ENCODE measurements around the gene CPTP.
A peak's percentile ranks its signal among the peaks of the same experiment; 100 is the strongest.

Gene CPTP

DNA sequence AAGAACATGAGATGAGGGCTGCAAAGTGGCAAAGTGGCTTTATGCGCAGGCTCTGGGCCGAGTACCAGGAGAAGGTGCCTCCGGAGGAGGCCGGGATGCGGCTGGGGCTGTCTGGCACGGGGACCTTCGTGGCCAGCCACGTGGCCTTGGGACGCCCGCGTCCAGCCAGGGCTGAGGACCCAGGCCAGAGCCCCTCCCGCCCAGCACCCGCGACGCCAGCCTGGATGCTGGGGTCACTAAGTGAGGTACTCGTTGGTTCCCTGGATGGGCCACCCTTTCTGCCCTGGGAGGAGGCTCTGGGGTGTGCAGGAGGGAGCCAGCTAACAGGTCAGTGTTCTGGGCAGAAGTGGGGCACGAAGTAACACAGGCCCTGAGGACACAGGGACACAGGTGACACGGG is 31.8 kb upstream of the CPTP start:
- DNase-seq: no peak

DNA sequence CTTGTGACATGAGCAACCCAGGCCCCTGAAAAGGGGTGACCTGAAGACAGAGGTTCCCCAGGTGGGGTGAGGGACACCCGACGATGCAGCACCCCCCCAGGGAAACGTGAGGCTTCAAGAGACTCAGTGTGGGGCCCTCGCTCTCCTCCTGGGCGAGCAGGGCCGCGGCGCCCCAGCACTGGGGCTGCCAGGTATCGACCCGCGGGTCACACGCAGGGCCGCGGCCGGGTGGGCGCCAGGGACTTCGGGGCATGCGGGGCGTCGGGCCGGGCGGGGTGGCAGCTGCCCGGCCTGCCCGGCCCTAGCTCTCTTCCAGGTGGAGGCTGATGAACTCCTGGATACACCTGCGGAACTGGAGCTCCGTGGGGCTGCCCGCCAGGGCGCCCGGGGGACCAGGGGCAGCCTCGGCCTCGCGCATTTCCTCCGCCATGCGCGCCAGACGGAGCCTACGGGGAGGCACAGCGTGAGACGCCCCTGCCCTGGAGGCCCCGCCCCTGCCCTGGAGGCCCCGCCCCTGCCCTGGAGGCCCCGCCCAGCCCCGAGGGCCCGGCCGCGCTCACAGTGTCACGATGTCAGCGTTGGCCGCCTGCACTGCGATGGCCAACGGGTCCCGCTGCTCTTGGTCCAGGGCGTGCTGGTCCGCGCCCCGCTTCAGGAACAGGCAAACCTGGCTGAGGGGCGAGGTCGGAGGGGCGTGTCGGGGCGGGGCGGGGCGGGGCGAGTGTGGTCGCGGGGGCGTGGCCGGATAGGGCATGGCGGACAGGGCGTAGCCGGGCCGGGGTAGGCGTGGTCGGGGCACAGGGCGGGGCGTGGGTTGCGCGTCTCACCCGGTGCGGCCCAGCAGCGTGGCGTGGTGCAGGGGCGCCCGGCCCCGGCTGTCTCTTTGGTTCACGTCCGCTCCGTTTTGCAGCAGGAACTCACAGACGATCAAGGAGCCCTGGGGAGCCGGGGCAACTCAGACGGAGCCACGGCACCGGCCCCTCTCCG is 31.0 kb upstream of the CPTP start:
- no peak for DNase-seq

DNA sequence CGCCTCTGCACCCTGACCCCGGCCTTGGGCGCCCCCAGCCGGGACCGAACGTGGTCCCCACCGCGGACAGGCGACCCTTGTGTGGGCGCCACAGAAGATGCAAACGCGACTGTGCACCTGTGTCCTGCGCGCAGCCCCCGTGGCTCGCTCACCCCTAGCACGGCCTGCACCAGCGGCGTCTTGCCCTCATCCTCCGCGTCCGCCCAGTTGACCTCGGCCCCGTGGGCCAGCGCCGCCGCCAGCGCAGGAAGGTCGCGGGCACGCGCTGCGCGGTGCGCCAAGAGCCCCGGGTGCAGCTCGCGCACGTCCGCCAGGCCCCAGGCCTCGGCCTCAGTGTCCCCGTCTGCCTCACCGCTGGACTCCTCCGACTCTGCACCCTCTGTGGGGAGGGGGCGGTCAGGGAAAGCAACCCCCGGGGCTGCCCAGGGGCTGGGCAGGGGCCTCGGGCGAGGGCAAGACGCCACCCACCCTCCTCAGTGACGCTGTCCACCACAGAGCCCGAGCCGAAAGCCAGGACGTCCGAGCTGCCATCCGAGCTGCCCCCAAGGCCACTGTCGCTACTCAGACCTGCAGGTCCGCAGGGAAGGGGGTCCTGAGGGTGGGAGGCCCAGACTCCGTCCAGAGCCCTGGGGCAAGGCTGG is 30.2 kb upstream of the CPTP start:
- DNase-seq: no peak

DNA sequence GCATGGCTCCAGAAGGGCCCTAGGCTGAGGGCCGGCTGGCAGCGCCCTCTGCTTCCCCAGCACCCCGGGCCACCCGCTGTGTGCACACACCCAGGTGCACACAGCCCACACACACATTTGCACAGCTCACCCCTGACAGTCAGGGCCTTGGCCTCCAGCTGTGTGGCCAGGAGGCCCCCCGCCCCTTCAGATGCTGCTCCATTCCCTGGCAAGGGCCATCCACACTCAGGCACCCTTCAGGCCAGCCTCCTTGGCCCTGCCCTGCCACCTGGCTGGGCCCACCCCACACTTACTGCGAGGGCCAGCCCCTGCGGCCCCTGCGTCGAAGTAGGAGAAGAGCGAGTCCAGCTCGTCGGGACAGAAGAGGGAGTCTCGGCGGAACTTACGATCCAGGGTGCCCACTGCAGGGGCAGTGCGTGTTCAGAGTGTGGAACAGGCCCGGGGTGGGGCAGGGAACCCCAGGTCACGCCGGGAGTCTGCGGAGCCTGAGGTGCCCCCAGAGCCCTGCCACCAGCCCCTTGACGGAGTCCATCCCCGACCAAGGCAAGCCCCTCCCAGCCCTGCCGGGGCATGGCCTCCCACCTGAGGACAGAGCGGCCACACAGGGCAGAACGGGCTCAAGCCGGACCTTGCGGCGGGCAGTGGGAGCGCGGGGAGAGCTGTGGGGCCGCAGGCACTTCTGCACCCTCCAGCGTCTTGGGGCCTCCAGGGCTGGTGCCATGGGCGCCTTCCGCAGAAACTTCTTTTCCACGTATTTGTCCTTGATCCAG is 29.3 kb upstream of the CPTP start:
- DNase-seq: no peak

DNA sequence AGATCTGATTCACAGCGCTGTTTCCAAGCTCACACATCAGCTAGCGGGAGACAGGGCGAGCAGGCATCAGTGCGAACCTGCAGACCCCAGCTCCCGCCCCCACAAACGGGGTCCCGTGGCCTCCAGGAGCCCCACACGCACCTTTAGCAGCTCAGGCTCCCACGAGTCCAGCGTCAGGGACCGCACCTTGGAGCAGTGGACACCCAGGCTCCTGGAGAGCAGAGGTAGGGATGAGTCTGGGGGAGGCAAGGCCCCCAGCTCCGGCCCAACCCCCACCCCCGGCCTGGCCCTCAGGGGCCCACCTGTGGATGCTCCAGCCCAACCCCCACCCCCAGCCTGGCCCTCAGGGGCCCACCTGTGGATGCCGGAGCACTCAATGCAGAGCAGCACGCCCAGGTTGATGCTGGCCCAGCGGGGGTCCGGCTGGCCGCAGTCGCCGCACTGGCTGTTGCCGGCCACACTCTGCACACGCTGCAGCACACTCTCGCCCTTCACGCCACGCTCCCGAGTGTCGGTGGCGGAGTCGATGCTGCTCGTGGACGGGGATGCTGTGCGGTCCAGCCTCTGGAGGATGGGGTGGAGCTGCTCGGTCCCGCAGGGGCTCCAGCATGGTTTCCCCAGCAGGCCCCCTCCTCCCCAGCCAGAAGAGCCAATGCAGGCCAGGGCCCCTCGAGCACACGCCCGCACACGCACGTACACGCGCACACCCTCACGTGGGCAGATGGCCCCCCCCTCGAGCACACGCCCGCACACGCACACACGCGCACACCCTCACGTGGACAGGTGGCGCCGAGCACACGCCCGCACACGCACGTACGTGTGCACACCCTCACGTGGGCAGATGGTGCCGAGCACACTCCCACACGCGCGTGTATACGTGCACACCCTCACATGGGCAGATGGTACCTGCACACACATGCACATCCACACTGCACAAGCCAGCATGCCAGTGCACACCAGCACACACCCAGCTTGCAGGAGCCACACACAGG is 28.2 kb upstream of the CPTP start:
- DNase-seq: no peak

DNA sequence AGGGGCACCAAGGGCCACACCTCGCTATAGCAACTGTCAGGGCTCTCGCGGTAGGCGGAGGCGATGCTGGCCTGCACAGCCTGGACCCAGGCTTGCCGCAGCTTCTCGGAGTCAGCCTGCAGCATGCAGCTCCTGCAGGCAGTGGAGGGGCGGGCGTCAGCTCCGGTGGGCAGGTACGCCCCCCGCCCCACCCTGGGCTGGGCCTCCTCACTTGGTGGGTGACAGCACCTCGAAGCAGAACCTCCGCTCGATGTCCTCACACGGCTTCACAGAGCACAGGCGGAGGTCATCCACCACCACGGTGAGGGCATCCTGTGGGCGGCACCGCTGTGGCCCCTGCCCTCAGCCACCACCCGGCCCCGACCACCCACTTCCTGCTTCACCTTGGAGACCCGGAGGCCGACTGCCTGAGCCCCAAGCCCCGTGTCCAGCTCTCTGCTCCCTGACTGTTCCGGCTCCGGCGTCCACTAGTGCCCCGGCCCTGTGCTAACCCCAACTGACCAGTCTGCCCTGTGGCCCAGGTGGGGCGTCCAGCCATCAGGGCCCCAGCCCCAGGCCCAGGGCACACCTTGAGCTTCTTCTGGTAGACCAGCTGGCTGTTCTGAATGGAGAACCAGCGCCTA is 26.7 kb upstream of the CPTP start:
- no peak for DNase-seq

GRCh38 chr1:1298861-1299685 is 25.5 kb upstream of the CPTP start:
- DNase-seq: no peak

GRCh38 chr1:1299686-1300351 is 24.8 kb upstream of the CPTP start:
- no peak for DNase-seq

DNA sequence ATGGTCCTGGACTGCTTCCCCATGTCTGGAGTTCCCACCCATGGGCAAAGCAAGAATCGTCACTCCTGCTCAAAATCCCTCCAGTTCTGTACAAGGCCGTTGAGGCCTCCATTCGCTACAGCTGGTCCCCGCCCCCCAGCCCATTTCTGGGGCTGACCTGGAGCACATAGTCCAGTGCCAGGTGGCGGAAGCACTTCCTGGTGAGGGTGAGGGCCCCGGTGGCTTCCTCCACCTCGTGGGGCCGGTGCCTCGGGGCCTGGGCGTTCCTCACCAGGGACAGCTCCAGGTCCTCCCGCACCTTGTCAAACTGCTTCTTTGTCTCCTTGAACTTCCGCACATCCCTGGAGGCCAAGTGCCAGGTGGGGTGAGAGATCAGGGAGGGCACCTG is 24.3 kb upstream of the CPTP start:
- no peak for DNase-seq

GRCh38 chr1:1302006-1302430 is 22.6 kb upstream of the CPTP start:
- DNase-seq: no peak

GRCh38 chr1:1302951-1303509 is 21.6 kb upstream of the CPTP start:
- DNase-seq: no peak

DNA sequence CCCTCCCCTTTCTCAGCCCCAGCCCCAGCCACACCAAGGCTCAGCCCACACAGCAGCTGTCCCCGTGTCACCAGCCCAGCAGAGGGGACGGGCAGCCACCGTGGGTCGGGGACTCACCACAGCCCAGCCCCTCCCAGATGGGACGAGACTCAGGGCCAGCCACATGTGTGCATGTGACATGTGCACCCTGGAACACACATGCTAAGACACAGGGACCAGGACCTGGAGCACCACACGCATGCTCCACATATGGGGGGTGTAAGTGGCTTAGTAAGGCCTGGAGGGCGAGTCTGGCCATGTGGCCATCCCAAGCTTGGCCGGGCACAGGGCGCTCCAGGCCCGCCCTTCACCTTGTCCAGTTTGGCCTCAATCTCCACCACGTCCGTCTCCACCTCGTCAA is 20.9 kb upstream of the CPTP start:
- DNase-seq: no peak

GRCh38 chr1:1304331-1305299 is 20.0 kb upstream of the CPTP start:
- DNase-seq: no peak

- peak; percentile 75 for DNase-seq
Observed at GRCh38 chr1:1305300-1306069, 19.1 kb upstream of the CPTP start.

GRCh38 chr1:1306070-1306660 is 18.4 kb upstream of the CPTP start:
- DNase-seq: no peak

DNA sequence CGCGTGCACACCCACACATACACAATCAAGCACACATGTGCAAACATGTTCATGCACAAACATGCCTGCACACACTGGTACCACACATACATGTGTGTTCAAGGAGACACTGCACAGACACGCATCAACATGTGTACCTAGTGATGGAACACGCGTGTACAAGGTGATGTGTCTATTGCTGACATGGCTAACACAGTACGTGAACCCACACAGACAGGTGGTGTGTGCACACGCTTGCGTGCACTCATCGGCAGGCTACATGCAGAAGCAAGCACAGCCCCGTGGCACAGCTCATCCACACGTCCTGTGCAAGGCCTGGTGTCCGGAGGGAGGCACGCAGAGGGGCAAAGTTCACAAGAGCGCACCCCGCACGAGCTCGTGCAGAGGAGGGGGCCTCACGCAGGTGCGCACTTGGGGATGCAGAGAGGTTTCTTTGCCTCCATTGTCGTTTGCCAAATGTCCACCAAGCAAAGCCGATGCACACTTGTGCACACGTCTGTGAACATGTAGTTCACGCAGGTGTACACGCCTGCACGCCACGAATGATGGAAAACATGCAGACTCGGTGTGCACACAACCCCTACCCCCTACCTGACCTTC is 17.8 kb upstream of the CPTP start:
- DNase-seq: no peak

Data from activated effector memory CD4-positive, alpha-beta T cell treated with Interleukin-2 at 50 U/mL for 16 hours (primary cell).